HG02938 (cell line): ENCODE data around the gene NRARP.

ENCODE experiments used
- ATAC-seq: cut with Tn5 transposase; IDR thresholded peaks from one replicate; pipeline ENCODE4 v1.9.1; 2021; ENCODE audit warnings: mild to moderate bottlenecking, moderate library complexity; ENCODE audit not compliant: unreplicated experiment

NRARP gene

DNA sequence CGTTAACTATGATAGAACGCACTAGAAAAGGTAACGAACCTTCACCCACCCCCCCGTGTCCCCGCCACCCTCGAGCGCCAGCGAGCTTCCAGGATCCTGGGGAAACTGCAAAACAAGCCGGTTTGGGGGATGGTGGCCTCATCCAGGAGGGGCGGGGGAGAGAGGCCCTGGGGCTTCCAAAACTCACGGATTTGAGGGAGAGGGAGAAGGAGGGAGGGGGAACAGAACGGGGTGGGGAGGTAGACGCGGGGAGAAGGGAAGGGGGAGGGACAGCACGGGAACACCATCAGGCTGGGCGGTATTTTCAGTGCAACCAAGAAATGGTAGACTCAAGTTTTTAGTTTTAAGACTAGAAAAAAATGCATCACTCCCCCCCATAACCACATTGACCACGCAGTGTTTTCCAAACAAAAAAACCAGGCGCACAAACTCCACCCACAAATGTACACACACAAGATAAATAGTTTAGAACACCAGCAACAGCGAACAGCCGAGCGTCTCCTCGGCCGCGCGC is 1.4 kb downstream of the NRARP start:
- no peak for ATAC-seq

DNA sequence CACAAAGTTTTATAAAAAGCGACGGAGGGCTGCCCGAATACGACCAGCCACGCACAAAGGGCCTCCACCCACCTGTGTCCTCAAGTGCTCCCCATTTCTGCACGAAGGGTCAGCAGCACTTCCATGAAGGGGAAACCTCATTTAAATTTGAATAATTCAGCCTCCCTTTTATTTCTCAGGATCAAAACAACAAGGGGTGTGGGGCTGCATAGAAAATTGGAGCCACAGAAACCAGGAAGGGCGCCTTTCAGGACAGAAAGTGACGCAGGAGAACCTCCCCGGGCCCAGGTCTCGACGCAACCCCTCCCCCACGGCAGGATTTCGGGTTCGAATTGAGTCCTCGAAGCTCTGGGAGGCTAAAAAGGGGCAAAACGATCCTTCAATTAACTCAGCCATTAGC is 2.1 kb downstream of the NRARP start:
- ATAC-seq: no peak

DNA sequence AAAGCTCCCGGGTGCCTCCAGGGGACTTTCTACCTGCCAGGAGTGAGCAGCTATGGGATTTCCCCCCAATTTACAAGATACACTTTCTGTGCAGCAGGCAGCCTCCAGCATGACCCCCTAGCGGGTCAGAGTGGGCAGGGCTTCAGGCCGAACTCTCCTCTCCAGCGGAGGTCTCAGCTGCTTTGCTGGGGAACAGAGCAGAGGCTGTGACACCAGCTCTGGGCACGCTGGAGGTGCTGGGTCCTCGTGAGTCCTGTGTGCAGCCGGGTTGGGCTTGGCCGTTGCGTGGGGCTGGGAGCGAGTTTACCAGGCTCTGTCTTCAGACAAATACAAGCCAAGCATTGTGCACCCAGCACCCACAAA is 2.9 kb downstream of the NRARP start:
- ATAC-seq: no peak

DNA sequence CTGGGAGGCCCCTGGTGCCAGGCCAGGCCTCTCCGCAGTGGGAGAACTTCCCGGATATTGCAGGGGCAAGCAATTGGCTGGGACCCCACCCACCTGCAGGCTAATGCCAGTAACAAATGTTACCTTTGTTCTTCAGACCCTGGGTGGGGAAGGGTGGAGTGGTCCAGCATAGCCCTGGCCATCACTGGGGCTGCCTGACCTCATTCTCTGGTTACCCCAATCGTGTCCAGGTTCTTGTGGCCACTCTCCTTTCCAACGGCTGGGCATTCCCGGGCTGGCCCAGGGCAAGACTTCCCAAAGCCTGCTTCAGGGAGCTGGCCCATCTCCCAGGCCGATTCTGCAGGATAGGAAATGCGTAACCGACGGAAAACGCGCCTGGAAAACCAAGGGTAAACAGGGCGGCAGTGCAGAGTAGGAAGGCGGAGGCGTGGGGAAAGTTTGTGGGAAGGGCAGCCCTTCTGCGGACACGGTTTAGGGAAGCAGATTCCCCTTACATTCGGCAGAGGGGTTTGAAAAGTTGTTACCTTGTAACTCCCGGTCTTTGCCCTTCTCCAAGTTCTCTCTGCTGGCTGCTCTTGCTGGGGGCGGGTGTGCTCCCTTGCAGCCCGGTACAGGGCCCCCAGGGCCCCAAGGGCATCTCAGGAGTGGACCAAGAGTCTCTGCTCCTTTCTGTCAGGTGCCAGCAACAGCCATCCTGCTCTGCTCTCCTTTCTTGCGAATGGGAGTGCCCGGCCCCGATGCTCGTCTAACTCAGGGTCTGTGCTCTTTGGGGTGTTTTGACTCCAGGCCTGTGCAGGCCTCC is 3.5 kb downstream of the NRARP start:
- ATAC-seq: no peak

DNA sequence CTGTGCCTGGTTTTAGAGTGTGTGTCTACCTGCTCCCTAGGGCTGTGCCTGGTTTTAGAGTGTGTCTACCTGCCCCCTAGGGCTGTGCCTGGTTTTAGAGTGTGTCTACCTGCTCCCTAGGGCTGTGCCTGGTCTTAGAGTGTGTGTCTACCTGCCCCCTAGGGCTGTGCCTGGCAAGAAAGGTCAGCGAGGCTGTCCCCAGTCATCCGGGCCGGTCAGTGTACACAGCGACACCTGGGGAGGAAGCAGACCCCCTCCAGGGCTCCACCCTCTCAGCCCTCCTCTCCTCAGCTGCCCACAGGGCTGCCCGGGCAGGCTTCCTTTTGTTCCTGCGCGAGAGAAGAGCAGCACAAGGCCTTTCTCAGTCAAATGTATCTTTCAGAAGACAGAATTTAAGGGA is 4.1 kb downstream of the NRARP start:
- no peak for ATAC-seq

DNA sequence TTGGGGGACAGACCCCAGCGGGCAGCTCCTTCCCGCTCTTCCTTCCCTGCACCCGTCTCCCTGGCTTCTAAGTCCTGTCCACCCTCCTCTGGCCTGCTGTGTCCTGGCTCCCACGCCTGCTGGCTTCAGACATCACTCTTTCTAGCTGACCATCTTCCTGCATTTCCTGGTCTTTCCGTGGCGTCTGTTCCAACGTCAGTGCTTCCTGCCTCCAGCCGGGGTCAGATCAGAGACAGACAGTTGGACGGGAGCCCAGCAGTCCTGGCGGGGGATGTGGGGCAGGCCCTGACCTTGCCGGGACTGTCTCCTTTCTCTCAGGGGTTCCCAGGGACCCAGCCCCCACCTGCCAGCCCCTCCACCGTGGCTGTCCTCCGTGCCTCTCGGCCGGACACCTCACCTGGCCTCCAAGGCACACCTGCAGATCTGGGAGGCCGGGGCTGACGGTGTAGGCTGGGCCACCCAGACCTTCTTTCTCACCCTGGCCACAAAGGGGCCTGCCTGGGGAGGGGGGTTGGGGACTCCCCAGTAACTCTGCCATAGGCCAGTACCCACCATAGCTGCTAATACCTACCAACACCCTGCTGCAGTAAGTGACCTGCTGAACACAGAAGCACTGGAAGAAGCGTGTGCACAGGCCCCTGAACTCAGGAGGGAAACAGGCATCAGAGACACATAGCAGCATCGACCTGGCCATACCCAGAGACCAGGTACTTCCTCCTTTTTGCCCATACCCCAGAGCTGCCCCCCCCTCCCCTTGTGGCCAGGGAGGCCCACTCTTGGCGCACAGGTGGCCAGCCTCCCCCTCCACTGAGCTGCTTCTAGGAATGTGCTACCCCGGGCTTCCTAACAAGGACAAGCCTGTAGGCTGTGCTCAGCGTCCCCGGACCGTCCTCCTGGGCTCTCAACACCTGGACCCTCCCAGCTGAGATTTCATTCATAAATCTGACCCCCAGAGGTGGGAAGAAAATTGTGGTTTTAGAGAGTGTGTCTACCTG is 5.1 kb downstream of the NRARP start:
- ATAC-seq: no peak

DNA sequence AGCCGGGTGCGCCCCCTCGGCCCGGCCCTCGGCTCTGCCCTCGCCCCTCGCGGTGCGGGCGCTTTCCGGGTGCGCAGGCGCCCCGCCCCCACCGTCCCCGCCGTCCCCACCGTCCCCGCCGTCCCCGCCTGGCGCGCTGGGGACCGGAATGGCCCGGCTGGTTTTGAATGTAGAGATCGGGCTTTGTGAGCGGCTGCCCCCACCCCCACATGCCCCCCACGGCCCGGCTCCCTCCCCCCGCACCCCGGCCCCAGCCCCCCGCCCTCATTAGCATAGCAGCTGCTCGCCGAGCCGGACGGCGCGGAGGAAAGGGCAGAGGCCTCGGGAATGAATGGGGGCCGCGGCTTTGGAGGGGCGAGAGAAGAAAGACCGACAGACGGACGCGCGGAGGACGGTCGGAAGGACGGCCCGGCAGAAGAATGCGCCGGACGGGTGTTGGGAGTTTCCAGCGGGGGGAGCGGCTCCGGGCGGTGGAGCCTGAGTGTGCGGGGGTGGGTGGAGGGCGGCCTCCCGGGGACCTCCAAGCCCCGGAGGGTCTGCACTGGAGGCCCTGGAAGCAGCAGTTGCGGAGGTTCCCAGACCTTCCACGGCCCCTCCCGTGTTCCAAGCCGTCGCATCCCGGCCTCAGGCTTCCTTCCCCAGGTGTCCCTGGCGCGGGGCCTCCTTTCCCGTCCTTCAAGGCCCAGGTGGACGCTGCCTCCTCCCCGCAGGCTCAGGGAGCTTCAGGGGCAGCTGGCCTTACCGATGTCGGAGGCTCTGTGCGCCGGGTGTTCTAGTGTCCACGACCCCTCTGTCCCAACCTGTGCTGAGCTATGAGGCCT is 6.0 kb downstream of the NRARP start:
- no peak for ATAC-seq

DNA sequence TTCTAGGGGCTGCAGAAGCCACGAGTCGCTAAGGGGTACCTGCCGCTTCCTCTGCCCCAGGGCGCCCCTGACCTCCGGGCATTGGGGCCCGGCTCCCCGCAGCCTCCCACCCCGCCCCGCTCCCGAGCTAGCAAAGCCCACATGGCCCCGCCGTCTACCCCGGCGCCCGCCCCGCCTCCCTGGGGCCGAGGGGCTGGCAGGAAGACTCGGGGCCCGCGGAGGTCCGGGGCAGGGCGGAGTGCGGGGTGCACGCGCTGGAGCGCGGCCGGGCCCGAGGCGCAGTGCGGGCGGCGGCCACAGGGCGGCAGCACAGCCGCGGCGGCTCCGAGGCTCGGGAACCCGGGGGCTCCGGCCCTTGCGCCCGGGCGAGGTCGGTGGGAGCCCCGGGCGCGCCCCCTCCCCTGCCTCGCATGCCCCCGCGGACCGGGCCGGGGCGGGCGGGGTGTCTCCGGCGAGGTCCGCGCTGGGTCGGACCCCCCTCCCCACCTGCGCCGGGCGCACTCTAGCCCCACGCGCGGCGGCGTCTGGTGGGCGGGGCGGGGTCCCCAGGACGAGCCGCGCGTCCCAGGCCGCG is 6.7 kb downstream of the NRARP start:
- ATAC-seq: no peak

DNA sequence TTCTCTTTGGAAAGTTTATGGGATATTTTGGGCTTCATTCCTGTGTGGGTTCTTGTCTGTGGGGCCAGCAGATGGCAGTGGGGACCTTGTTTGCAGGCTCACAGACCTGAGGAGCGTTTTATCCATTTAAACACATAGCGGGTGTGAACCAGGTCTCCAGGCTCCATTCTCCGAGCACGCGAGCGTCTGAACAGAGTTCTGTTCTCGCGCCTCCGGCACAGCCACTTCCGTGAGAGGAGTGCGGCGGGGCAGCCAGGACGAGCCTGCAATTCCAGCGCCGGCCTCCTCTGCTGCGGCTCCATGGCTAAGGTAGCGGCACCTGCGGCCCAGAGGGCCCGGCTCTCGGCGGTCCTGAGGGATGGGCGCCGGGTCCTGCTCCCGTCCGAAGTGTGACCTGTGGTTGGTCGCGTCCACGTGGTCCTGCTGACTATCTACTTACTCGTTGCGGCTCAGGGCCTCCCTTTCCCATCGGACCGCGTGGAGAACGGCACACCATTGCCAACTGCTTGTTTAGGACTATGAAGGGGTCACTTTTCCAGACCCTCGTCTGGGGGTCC is 7.3 kb downstream of the NRARP start:
- ATAC-seq: no peak

DNA sequence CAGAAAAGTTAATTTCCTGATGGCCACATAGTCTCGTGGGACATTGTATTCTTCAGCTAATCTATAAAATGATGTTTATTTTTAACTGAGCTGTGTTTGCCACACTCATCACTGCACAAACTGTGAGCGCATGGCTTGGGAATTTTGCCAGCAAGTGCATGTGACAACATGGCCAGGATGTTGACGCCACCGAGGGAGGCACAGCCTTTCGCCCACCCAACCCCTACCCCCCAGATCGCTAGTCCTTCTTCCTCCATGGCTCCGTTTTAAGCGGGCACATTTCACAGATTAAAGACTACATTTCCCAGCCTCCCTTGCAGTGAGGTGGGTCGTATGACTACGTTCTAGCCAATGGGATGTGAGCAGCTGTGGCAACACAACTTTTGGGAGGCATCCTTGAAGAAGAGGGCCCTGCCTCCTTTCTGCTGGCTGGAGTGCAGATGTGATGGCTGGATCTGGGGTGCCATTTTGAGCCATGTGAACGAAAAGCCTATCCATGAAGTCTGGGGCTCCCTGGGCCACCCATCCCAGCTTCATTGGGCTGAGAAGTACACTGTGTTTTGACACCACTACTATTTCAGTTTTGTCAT is 7.9 kb downstream of the NRARP start:
- ATAC-seq: no peak

DNA sequence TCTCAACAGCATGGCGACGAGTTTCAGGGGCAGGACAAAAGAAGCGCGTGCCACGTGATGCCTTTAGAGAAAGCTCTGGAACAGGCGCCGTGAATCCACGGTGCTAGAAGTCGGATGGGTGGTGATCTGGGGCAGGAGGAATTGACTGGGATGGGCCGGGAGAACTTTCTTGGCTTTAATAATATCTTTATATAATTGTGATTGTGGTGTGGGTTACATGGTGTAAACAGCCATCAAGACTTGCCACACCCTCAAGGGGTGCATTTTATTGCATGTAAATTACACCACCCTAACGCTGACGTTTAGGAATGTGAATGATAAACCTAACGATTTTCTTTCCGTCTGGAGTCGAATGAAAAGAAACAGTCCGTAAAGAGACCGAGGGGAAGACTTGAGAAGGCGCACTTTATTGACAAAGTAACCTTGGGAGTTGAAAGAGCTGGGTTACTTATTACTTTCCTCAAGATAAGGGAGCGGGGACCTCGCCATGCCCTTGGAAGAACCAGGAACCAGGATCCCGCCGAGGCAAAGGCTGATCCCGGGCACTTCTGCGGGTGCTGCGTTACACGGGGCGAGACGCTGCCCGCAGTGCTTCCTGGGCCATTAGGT is 8.5 kb downstream of the NRARP start:
- ATAC-seq: no peak

DNA sequence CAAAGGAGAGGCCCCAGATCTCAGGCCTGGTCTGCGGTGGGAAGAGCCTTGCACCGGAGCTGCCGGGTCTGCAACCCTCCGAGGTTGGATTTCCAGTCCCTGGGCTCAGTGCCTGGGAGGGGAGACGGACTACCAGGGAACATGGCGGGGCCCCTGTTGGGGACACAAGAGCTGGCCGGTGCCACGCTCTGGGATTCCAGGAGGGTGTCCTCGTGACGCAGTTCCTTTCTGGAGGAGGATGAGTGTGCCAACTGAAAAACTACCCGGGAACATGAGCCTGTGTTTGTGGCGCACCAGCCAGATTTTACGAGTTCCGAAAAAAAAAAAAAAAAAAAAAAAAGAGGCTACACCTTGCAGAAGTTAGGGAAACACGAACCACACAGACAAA is 9.0 kb downstream of the NRARP start:
- no peak for ATAC-seq

DNA sequence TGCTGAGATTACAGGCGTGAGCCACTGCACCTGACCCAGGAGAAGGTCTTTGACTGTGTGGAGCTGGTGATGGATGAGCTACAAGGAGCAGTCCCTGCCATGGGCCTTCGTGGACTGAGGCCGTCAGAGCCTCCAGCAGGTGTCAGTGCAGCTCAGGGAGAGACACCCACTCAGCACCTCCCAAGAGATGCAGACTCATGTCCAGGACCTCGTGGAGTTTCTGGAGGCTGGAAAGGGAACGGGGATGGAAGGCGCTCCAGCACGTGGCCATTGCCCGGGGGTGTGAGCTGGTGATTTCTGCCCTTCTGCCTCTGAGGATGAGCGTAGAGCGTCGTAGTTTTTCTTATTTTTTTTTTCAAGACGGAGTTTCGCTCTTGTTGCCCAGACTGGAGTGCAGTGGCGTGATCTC is 15.1 kb downstream of the NRARP start:
- ATAC-seq: no peak

DNA sequence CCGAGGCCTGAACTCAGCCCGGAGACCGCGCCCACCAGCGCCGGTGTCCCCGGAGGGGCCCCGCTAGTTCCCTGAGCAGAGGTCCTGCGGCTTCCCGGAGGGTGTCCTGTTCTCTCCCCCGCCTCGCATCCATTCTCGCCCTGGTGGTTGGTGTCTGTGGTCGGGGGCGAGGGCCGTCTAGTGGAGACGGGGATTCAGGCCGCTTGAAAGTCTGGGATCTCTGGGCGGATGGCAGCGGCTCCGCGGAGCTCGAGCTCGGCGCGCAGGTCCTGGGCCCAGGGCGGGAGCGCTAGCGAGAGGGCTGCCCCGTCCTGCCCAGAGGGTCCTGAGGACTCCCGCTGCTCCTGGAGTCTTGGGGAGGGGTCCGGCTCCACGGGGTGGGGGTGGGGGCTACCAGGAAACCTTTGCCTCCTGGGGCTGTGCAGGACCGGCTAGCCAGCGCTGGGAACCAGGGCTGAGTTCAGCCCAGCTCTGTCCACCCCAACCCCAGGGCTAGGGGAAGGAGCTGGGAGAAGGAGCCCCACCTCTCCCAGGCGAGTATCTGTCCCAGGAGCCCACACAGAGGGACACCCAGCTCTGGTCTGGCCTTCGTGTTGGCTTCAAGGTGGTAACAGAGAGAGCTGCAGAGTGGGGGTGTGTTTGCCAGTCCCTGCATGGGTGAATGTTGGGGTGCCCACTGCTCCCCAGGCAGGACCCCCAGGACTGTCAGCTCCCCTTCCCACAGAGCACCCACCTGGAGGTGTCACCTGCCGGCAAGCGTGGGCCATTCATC is 20.5 kb downstream of the NRARP start:
- no peak for ATAC-seq

DNA sequence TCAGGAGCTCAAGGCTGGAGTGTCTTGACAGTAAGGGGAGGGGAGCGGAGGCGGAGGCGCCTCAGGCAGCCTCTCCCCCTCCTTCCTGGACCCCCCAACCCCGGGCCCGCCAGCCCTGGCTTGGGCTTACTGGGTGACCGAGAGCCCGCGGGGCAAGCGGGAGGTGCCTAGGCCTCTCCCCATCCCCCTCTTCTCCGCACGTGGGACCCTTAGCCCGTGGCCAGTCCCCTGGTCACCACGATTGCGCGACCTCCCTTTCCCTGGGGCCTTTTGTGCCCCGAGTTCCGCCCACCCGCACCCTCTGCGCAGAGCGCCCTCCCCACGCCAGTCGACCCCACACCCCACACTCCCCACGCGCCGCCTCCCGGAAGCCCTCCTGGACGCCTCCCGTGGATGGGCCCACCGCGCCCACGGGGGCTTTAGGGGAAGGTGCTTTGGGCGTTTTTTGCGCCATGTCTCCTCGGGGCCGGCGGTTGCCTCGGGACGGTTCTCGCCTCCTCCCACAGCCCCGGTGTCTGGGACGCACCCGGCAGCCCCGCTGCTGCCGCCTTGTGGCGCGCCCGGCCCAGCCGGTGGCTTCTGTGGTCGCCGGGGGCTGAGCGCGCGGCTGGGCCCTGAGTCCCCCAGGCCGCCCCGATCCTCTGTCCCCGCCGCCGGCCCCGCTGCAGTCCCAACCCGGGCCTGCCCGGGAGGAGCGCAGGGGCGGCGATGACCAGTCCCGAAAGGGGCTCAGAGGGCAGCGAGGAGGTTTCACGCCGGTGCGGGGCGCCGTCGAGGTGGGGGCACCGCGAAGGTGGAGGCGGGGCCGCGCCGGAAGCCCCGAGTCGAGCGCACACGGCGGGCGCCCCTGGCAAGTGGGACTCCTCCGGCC is 21.4 kb downstream of the NRARP start:
- no peak for ATAC-seq

DNA sequence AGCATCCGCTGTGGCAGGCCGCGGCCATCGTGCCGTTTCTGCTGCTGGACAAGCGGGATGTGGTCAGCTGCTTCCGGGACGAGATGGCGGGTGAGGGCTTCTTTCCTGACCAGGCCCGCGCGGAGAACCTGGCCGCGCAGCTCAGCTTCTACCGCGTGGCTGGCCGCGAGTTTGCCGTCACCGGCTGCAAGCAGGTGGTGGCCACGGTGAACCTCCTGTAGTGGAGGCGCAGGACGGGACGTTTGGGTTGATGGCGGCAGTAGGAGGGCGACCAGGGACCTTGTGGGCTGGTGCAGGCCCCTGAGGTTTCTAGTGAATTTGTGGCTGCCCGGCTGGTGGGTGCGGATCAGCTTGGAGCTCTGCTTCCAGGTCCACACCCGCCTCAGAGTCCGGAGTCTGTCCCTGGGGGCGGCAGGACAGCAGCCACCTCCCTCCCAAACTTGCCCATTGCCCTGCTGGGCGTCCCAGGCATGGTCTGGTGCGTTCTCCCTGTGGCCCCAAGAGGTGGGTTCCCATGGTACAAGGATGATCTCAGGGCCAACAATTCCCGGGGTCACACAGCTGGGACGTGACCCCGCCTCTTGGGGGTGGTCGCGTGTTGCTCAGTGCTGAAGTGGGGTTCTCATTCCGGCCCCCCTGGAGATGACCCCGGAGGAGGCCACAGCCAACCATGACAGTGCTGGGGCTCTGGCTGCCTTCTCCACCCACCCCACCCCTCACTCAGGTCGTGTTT is 22.2 kb downstream of the NRARP start:
- no peak for ATAC-seq
